ENCODE measurements around the gene TSEN34.

- no peak for TF ChIP-seq EZH2phosphoT487 (conservative IDR thresholded peaks at IDR 0.05; ENCODE audit: low read length)
- no peak for TF ChIP-seq CTCF (IDR thresholded peaks at IDR 0.05; ENCODE audit: insufficient read depth, low read length, poor library complexity, severe bottlenecking)
These were observed 12.1 kb downstream of the TSEN34 start for GRCh38 chr19:54203151-54203611.
